Small intestine (tissue), 7 donors: ENCODE data around the gene PCOLCE2. TPM values are rescaled to one million over a fixed set of nuclear protein-coding genes. Genes with fewer than 3 reads are reported as not detected.
A peak's percentile ranks its signal among the peaks of the same experiment; 100 is the strongest.

ENCODE experiments used
- DNase-seq, 2 donors: peaks; one replicate each; pipeline versions ENCODE4 v3.0.0 to v3.0.0-alpha.2; 2013
- FAIRE-seq: peaks from 2 replicates; lab custom pipeline; 2012; peaks lifted over from hg19 to GRCh38; lab: Jason Lieb, UNC
- H3K27ac ChIP-seq, 3 donors: one replicate each; pipeline ENCODE4 v1.5.1; 2013; ENCODE audit warnings: low read length in 2 of 3, mild to moderate bottlenecking in 2 of 3, control low read depth in 1 of 3, inconsistent platforms in 1 of 3, low read depth in 1 of 3, moderate library complexity in 1 of 3
- H3K27me3 ChIP-seq, 3 donors: one replicate each; pipeline ENCODE4 v1.6.1; 2013; ENCODE audit warnings: low read length in 3 of 3, inconsistent platforms in 1 of 3; ENCODE audit not compliant: control insufficient read depth in 3 of 3, insufficient read depth in 3 of 3
- H3K36me3 ChIP-seq, 3 donors: one replicate each; pipeline ENCODE4 v1.6.1; 2013; ENCODE audit warnings: low read length in 3 of 3, inconsistent platforms in 1 of 3, low read depth in 1 of 3, mild to moderate bottlenecking in 1 of 3, moderate library complexity in 1 of 3; ENCODE audit not compliant: control insufficient read depth in 3 of 3, insufficient read depth in 2 of 3
- H3K4me1 ChIP-seq, 3 donors: one replicate each; pipeline ENCODE4 v1.6.1; 2013; ENCODE audit warnings: low read length in 2 of 3, inconsistent platforms in 1 of 3, low read depth in 1 of 3, mild to moderate bottlenecking in 1 of 3, moderate library complexity in 1 of 3; ENCODE audit not compliant: control insufficient read depth in 3 of 3, insufficient read depth in 2 of 3
- H3K4me3 ChIP-seq, 3 donors: one replicate each; pipeline ENCODE4 v1.5.1; 2013; ENCODE audit warnings: low read length in 3 of 3, control low read depth in 1 of 3, inconsistent platforms in 1 of 3, low read depth in 1 of 3, mild to moderate bottlenecking in 1 of 3, moderate library complexity in 1 of 3
- H3K9me3 ChIP-seq, 2 donors: one replicate each; pipeline ENCODE4 v1.6.1; 2013; ENCODE audit warnings: low read depth in 1 of 2, low read length in 1 of 2; ENCODE audit not compliant: control insufficient read depth in 2 of 2, insufficient read depth in 1 of 2
- WGBS, 3 donors: extraction: QIAGEN DNeasy Blood & Tissue Kit; methylation state at CpG; one replicate each; pipeline ENCODE4 v1.1.7; 2013; 5-methylcytosine and 5-hydroxymethylcytosine counted together
- polyA plus RNA-seq, 4 donors: library from polyadenylated mRNA; stranded (reverse) in 3 of 4; unstranded in 1 of 4; fragments of 200-250 nt in 3 of 4; fragments of 120-200 nt in 1 of 4; gene quantifications; one replicate each; pipeline versions ENCODE4 v1.2.1 to v1.2.3, GENCODE V29; 2013
- donor health status: healthy with polysubstance abuse.
- donor health status: control.
- donor health status: control.
- donor health status: Bipolar disorder and iron deficiency.
- donor health status: healthy.

Gene PCOLCE2
- polyA plus RNA-seq, 4 donors, result 0.37 to 6.1 (median 2.2) TPM; not detected in 1

DNA sequence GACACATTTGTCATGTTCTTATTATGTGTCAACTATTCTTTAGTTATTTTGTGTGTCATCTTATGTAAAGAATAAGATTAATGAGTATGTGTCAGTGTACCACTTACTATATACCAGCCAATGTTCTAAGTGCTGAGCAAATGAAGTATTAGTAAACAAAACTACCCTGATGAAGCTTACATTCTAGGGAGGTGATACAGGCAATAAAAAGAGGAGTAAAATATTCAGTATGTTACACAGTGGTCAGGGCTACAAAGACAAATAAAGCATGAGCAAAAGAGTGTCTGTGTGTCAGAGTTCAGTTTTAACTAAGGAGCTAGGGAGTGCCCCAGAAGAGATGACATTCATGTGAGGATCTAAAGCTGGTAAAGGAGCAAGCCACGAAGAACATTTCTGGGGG, 86.0 kb downstream of the PCOLCE2 start:
- H3K36me3 ChIP-seq, result no peaks in the 10 kb centered on the region
- no peaks in the 10 kb centered on the region for H3K9me3 ChIP-seq
- FAIRE-seq, result no peak
- no peak overlapping the region for H3K27ac ChIP-seq
- H3K27me3 ChIP-seq, result no peaks in the 10 kb centered on the region
- DNase-seq, result no peak
- H3K4me3 ChIP-seq, result no peak overlapping the region
- 42 to 53% (median 52%) methylated on average over 1 of the region's 1 CpG for WGBS, 3 donors
- H3K4me1 ChIP-seq, result no peaks in the 10 kb centered on the region

DNA sequence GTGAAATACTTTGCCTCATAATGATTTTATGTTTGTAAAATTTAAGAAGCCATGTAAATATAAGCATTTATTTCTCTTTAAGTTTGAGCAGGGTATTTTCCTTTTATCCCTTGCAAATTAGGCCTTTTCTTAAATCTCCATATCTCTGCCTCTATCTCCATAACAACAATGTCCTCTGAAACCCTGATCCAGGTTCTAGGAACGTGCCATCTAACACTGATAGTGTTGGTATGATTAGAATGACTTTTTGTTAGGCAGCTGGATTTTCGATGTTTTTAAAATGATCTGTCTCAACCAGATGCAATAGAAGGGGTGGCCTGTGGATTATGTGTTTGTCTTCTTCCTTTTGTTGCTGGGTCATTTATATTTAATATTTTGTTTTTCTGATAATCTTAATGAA, 87.1 kb downstream of the PCOLCE2 start:
- Histone ChIP-seq H3K9me3 (no peaks in the 10 kb centered on the region), H3K4me3 (no peak overlapping the region), H3K36me3 (no peaks in the 10 kb centered on the region), H3K27ac (no peak overlapping the region), H3K27me3 (no peaks in the 10 kb centered on the region), H3K4me1 (no peaks in the 10 kb centered on the region)
- FAIRE-seq (no peak), DNase-seq (no peak)
- 70 to 81% (median 77%) methylated on average over 2 of the region's 2 CpGs for WGBS, 3 donors

DNA sequence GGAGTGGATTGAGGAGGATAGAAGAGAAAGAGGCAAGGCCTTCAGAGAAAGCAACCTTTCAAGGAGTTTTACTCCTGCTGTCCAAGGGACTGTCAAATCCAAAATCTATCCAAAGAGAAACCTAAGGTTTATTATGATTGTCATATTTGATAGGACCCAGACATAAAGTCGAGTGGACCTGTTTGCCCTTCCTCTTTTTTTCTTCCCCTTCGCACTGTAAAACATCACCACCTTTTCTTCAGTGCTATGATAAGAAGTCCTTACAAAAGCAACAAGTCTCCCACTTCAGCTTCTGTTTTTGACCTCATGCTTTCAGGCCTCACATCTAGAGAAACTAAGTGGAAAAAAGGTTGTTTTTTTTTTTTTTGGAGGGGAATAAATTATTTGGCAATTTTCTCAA, 92.1 kb downstream of the PCOLCE2 start:
- H3K9me3 ChIP-seq, result no peaks in the 10 kb centered on the region
- FAIRE-seq (no peak), DNase-seq (no peak)
- no peaks in the 10 kb centered on the region for H3K27me3 ChIP-seq
- H3K4me1 ChIP-seq, result no peaks in the 10 kb centered on the region
- no peak overlapping the region for H3K27ac ChIP-seq
- no peaks in the 10 kb centered on the region for H3K36me3 ChIP-seq
- no peak overlapping the region for H3K4me3 ChIP-seq
- 64 to 65% (median 64%) methylated on average over 2 of the region's 2 CpGs for WGBS, 3 donors

DNA sequence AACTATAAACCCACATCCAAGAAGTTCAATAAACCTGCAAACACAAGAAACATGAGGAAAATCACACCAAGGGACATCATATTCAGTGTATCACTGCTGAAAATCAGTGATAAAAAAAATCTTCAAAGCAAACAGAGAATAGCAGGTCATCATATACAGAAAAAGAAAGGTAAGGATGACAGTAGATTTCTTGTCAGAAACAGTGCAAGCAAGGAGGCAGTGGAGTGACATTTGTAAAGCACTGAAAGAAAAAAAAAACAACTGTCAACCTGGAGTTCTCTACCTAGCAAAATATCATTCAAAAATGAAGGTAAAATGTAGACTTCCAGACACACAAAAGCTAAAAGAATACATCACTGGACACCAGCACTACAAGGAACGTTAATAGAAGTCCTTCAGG, 93.6 kb downstream of the PCOLCE2 start:
- FAIRE-seq (no peak), DNase-seq (no peak)
- no peak overlapping the region for H3K4me3 ChIP-seq
- no peak overlapping the region for H3K27ac ChIP-seq
- WGBS, 3 donors, result 83 to 86% (median 85%) methylated on average over 1 of the region's 1 CpG
- H3K4me1 ChIP-seq, result peaks cover 0 to 2% (median 0%) of the 10 kb centered on the region in 3 donors
- no peaks in the 10 kb centered on the region for H3K36me3 ChIP-seq
- no peaks in the 10 kb centered on the region for H3K9me3 ChIP-seq
- H3K27me3 ChIP-seq, result no peaks in the 10 kb centered on the region

DNA sequence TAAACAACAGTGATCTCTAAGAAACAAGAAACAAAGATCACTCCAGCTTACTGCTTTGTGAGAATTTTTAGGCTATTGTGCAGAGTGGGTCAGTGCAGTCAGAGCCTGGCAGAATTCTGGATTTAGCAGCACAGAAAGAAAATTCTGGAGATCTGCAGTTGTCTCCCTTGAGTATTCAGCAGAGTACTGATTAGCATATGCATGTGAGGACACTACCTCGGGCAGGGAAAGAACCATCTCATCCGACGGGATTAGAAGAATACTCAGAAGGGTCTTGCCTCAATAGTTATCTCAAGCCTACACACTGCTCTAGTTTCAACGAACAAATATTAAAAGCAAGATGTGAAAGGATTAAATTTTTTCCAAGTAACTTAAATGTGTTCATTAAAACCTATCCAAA, 94.4 kb downstream of the PCOLCE2 start:
- no peak for FAIRE-seq
- 83 to 95% (median 90%) methylated on average over 4 of the region's 4 CpGs for WGBS, 3 donors
- H3K36me3 ChIP-seq, result no peaks in the 10 kb centered on the region

DNA sequence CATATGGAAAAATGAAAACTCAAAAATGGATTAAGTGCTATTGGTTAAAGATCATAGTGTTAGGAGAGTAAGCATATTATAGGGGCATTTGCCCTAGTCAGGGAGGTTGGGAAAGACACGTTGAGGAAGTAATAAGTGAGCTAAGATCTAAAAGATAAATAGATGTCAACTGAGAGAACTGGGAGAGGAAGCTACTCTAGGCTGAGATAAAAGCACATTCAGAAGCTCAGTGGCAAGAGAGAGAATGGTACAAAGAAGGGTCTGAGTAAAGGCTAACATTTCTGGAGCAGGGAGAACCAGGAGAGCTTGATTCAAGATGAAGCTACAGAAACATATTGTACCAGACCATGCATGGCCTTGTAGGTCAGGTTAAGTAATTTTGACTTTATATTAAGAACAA, 101.2 kb downstream of the PCOLCE2 start:
- H3K4me1 ChIP-seq, result peaks cover 0 to 7% (median 5%) of the 10 kb centered on the region in 3 donors
- 12 to 22% (median 20%) methylated on average over 1 of the region's 1 CpG for WGBS, 3 donors
- peaks cover 0 to under 1% of the 10 kb centered on the region in 2 donors for H3K9me3 ChIP-seq
- H3K27me3 ChIP-seq, result peaks cover 0 to 2% (median 0%) of the 10 kb centered on the region in 3 donors
- H3K4me3 ChIP-seq, result no peak overlapping the region
- H3K36me3 ChIP-seq, result no peaks in the 10 kb centered on the region
- no peak overlapping the region for H3K27ac ChIP-seq
- DNase-seq (peak in 1 of 2 donors; percentile 15), FAIRE-seq (no peak)

More for the DNA sequence above, 94.4 kb downstream of the PCOLCE2 start:
- Histone ChIP-seq H3K4me3 (no peak overlapping the region), H3K9me3 (no peaks in the 10 kb centered on the region), H3K27ac (no peak overlapping the region), H3K27me3 (no peaks in the 10 kb centered on the region), H3K4me1 (peaks cover 0 to 3% (median 2%) of the 10 kb centered on the region in 3 donors)
- no peak for DNase-seq

DNA sequence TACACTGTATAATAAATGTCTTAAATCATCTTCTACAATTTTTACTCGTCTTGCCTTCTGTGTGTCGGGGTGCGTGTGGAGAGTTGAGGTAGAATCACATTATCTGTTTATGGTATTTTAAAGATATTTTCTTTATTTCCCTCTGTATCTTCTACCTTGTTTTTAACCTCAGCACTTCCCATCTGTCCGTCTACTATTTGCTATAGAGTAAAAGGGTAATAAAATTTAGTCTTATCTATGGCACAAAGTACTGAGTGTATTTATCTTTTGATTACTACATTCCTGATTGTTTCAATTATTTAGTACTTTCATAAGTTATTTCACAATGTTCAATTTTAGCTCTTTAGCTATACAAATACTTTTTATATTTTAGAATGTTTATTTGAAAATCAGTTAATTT, 102.9 kb downstream of the PCOLCE2 start:
- Histone ChIP-seq H3K4me3 (no peak overlapping the region), H3K36me3 (no peaks in the 10 kb centered on the region), H3K9me3 (peaks cover 0 to 3% of the 10 kb centered on the region in 2 donors), H3K27ac (no peak overlapping the region), H3K4me1 (peaks cover 0 to 7% (median 5%) of the 10 kb centered on the region in 3 donors), H3K27me3 (peaks cover 0 to 4% (median 0%) of the 10 kb centered on the region in 3 donors)
- peak; percentile 40 to 55 for DNase-seq
- 12 to 68% (median 40%) methylated on average over 4 of the region's 4 CpGs for WGBS, 3 donors
- peak; percentile 94 for FAIRE-seq

DNA sequence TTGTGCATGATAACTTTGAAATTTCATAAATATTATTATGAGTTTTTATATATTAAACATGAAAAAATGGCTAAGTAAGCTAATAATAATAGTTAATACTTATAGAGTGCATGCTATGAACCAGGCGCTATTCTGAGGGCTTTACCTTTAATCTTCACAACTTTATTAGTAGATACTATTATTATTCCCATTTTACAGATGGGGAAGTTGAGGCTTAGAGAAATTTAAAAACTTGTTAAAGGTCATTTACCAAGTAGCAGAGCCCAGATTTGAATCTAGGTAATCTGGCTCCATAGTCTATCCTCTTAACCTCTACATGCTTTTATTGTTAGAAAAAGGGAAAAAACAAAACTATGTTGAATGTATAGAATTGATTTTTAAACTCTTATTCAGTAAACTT, 104.7 kb downstream of the PCOLCE2 start:
- no peaks in the 10 kb centered on the region for H3K36me3 ChIP-seq
- FAIRE-seq, result no peak
- 58 to 91% (median 63%) methylated on average over 1 of the region's 1 CpG for WGBS, 3 donors

DNA sequence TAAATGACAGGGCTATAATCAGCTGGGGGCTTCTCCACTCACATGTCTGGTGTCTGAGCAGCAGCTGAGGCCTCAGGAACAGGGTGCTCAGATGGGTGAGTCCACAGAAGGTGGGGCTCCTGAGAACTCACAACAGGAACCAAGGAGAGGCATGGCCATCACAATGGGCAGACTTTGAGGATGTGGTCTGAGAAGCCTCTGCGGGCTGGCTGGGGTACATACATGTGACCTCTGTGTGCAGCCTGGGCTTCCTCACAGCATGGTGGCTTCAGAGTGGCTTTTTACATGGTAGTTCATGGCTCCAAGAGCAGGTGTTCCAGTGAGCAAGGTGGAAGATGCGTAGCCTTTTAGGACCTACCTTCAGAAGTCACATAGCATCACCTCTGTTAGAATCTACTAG, 106.3 kb downstream of the PCOLCE2 start:
- WGBS, 3 donors, result 82 to 96% (median 90%) methylated on average over 2 of the region's 2 CpGs

More for the DNA sequence above, 104.7 kb downstream of the PCOLCE2 start:
- Histone ChIP-seq H3K9me3 (peaks cover 0 to 3% of the 10 kb centered on the region in 2 donors), H3K4me1 (peaks cover 0 to 4% (median 3%) of the 10 kb centered on the region in 3 donors), H3K27me3 (peaks cover 0 to 4% (median 0%) of the 10 kb centered on the region in 3 donors), H3K27ac (no peak overlapping the region), H3K4me3 (no peak overlapping the region)
- no peak for DNase-seq

More for the DNA sequence above, 106.3 kb downstream of the PCOLCE2 start:
- no peak for FAIRE-seq
- Histone ChIP-seq H3K36me3 (no peaks in the 10 kb centered on the region), H3K27ac (no peak overlapping the region), H3K4me1 (peaks cover 0 to under 1% (median 0%) of the 10 kb centered on the region in 3 donors), H3K27me3 (peaks cover 0 to 4% (median 0%) of the 10 kb centered on the region in 3 donors), H3K9me3 (peaks cover 0 to 3% of the 10 kb centered on the region in 2 donors), H3K4me3 (no peak overlapping the region)
- DNase-seq, result no peak
